ENCODE data around the gene FHAD1. TPM values are rescaled to one million over a fixed set of nuclear protein-coding genes. Genes with fewer than 3 reads are reported as not detected.
"Not testable (repeated sequence)": the region's sequence is repeated elsewhere in the genome, so short reads cannot be mapped to it uniquely, and the experiment has no call there.

The FHAD1 gene
- total and polyA plus RNA-seq, 8 donors, result 0.75 to 5.5 (median 2.1) TPM

DNA sequence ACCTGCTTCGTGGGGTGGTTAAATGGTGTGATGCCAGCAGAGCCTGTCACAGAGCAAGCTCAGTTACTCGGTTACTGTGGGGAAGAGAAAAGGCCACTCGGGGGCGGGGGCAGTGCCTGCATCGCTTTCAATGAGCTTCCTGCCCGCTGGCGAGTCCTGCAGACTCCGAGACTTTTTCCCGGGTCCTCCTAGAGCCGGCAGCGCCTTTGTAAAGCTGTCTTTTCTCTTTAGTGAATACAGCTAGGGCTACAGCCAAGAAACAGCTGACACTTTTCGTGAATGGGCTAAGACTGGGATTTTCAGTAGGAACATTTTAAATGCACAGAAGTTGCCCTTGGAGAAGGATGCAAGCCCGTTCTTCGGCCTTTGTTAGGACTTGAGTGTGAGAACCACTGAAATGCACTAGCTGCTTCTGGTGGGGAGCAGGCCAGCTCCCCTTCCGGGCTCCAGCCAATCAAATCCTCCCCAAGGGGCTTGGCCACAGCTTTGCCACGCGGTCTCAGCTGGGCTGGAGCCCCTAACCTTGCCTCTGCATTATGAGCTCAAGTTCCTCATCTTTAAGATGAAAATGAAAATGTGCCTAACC is 139.2 kb downstream of the FHAD1 start:
- Histone ChIP-seq H3K27ac (no peak overlapping the region), H3K4me3 (no peak overlapping the region), H3K36me3 (no peaks in the 10 kb centered on the region), H3K4me1 (no peaks in the 10 kb centered on the region), H3K9me3 (no peaks in the 10 kb centered on the region), H3K27me3 (no peaks in the 10 kb centered on the region)
- no peak for FAIRE-seq
- 72 to 78% methylated on average over 17 of the region's 17 CpGs for WGBS, 2 donors
- no peak for ATAC-seq
- intact Hi-C loops (cut with DNase I), result no loop called here
- TF ChIP-seq, protein P1, sequence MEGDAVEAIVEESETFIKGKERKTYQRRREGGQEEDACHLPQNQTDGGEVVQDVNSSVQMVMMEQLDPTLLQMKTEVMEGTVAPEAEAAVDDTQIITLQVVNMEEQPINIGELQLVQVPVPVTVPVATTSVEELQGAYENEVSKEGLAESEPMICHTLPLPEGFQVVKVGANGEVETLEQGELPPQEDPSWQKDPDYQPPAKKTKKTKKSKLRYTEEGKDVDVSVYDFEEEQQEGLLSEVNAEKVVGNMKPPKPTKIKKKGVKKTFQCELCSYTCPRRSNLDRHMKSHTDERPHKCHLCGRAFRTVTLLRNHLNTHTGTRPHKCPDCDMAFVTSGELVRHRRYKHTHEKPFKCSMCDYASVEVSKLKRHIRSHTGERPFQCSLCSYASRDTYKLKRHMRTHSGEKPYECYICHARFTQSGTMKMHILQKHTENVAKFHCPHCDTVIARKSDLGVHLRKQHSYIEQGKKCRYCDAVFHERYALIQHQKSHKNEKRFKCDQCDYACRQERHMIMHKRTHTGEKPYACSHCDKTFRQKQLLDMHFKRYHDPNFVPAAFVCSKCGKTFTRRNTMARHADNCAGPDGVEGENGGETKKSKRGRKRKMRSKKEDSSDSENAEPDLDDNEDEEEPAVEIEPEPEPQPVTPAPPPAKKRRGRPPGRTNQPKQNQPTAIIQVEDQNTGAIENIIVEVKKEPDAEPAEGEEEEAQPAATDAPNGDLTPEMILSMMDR (IDR thresholded peaks at IDR 0.05), result no peak
- no peak for DNase-seq

DNA sequence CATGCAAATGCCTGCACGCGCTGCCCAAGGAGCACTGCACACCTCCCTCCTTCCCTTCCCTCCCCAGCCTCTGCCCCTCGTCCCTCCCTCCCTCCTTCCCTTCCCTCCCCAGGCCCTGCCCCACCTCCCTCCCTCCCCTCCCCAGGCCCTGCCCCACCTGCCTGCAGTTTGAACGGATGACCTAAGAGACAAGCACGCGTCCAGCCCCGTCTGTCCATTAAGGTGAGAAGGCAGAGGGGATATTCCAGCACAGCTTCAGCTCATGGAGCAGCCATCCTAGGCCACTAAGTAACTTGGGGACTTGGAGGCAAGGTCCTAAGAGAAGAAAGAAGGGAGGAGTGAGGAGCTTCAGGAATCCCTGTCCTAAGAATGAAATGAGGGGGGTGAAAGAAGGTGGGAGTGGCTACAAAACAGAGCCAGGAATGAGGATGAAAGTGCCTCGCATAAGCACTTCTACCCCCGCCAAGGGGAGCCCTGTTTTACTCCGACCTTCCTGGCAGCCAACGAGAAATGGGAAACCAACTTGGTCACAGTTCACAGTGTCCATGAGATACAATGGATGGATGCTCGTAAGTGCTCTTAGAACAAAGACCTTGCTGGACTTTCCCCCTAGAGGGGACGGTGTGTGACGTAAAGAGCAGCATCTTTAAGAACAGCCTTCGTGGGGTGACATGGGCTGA is 141.3 kb downstream of the FHAD1 start:
- ATAC-seq (no peak), FAIRE-seq (no peak), DNase-seq (no peak)
- intact Hi-C loops (cut with DNase I), result no loop called here
- H3K4me1 ChIP-seq, result no peaks in the 10 kb centered on the region
- no peaks in the 10 kb centered on the region for H3K36me3 ChIP-seq
- no peak overlapping the region for H3K27ac ChIP-seq
- no peaks in the 10 kb centered on the region for H3K9me3 ChIP-seq
- no peaks in the 10 kb centered on the region for H3K27me3 ChIP-seq
- TF ChIP-seq, protein P1 (IDR thresholded peaks at IDR 0.05), result no peak
- H3K4me3 ChIP-seq, result no peak overlapping the region
- WGBS, 2 donors, result 85 to 89% methylated on average over 15 of the region's 15 CpGs

DNA sequence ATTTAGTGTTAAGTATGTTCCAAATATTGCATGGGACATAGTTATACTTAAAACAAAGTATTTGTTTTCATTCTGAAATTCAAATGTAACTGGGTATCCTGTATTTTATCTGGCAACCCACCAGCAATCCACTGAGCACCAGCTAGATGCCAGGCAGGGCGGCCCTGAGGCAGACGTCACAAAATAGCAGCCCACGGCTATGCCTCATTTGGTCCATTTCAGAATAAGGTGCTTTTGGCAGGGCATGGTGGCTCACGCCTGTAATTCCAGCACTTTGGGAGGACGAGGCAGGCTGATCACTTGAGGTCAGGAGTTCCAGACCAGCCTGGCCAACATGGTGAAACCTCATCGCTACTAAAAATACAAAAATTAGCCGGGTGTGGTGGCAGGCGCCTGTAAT is 142.8 kb downstream of the FHAD1 start:
- H3K9me3 ChIP-seq; DNase-seq; H3K27ac ChIP-seq; intact Hi-C loops (cut with DNase I); FAIRE-seq; H3K27me3 ChIP-seq; H3K4me3 ChIP-seq; H3K36me3 ChIP-seq; H3K4me1 ChIP-seq; ATAC-seq: not testable (repeated sequence)
- 93 to 96% methylated on average over 8 of the region's 8 CpGs for WGBS, 2 donors

DNA sequence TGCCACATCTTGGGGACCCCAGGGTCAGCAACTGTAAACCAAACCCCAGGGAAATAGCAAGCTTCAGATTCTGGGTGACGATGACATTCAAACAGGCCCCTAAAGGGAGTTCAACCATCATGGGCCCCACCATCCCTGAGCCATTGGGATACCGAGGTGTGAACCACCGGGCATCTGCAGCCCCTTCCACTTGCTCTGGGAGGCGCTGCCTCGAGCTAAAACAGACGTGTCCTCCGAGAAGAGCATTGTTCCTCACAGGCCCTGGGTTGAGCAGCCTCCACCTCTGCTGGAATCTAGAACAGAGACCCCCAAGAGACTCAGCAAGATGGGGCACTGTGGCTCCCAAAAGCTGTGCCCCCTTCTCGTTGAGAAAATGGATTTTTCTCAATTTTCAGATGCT is 143.6 kb downstream of the FHAD1 start:
- Histone ChIP-seq H3K27ac (no peak overlapping the region), H3K9me3 (no peaks in the 10 kb centered on the region), H3K4me1 (no peaks in the 10 kb centered on the region), H3K36me3 (no peaks in the 10 kb centered on the region), H3K4me3 (no peak overlapping the region), H3K27me3 (no peaks in the 10 kb centered on the region)
- no peak for ATAC-seq
- FAIRE-seq, result no peak
- WGBS, 2 donors, result 88 to 91% methylated on average over 8 of the region's 8 CpGs
- no peak for DNase-seq
- intact Hi-C loops (cut with DNase I), result no loop called here
- TF ChIP-seq, protein P1 (IDR thresholded peaks at IDR 0.05), result no peak

DNA sequence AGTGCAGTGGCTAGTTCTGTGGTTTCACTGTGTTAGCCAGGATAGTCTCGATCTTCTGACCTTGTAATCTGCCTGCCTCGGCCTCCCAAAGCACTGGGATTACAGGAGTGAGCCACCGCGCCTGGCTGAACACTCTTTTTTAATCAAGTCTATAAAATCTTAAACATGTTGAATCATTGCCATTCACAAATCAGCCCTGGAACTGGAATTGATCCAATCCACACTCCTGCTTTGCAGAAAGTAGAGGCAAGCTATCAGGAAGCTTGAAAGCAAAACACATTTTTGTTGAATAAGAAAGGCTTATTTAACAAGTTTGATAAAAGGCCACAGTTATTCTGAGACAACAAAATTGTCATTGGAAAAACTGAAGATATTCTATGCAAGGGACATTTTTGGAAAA is 144.3 kb downstream of the FHAD1 start:
- WGBS, 2 donors, result 48 to 68% methylated on average over 4 of the region's 4 CpGs
- DNase-seq, result no peak
- no peak for FAIRE-seq

More for the DNA sequence above, 144.3 kb downstream of the FHAD1 start:
- intact Hi-C loops (cut with DNase I), result no loop called here
- no peak for ATAC-seq
- H3K27ac ChIP-seq, result no peak overlapping the region
- H3K9me3 ChIP-seq, result no peaks in the 10 kb centered on the region
- H3K4me1 ChIP-seq, result no peaks in the 10 kb centered on the region
- H3K27me3 ChIP-seq, result no peaks in the 10 kb centered on the region
- TF ChIP-seq, protein P1 (IDR thresholded peaks at IDR 0.05), result no peak
- H3K36me3 ChIP-seq, result no peaks in the 10 kb centered on the region
- no peak overlapping the region for H3K4me3 ChIP-seq

Data from pancreas (tissue), 10 donors.